Activated CD4-positive, alpha-beta T cell treated with anti-CD3 and anti-CD28 coated beads for 36 hours (primary cell): Measurements from ENCODE around the gene BYSL. TPM values are rescaled to one million over a fixed set of nuclear protein-coding genes. Genes with fewer than 3 reads are reported as not detected.

ENCODE experiments used
- ATAC-seq: fragments of 200-7000 bp; cut with Tn5 transposase; one replicate; pipeline ENCODE4 v1.10.0; 2021; ENCODE audit warnings: mild to moderate bottlenecking, moderate library complexity
- CTCF ChIA-PET: fragments of 350-600 bp; sonication (Branson Sonifier 250); formaldehyde crosslinking; loops from one replicate; lab custom pipeline; 2021; ENCODE audit warnings: antibody characterized with exemption; lab: Charles Lee
- POLR2A ChIA-PET: fragments of 350-600 bp; sonication (Branson Sonifier 250); formaldehyde crosslinking; loops from one replicate; lab custom pipeline; 2021; ENCODE audit warnings: antibody characterized with exemption, inconsistent platforms; lab: Charles Lee
- DNase-seq: peaks from one replicate; pipeline ENCODE4 v3.0.0-alpha.2; 2020
- H3K27ac Mint-ChIP-seq: one replicate; pipeline ENCODE4 v1.8.0; 2021; ENCODE audit warnings: mixed read lengths
- H3K27me3 Mint-ChIP-seq: one replicate; pipeline ENCODE4 v1.8.0; 2021; ENCODE audit warnings: mixed read lengths
- H3K36me3 Mint-ChIP-seq: one replicate; pipeline ENCODE4 v1.8.0; 2021; ENCODE audit warnings: low read depth, mixed read lengths
- H3K4me1 Mint-ChIP-seq: one replicate; pipeline ENCODE4 v1.8.0; 2021; ENCODE audit warnings: mixed read lengths
- H3K4me3 Mint-ChIP-seq: one replicate; pipeline ENCODE4 v1.8.0; 2021; ENCODE audit warnings: mild to moderate bottlenecking, moderate library complexity, mixed read lengths
- H3K9me3 Mint-ChIP-seq: one replicate; pipeline ENCODE4 v1.8.0; 2021; ENCODE audit warnings: low read depth, mixed read lengths
- intact Hi-C, 2 experiments: fragments of 100-400 bp; cut with DNase I in 1 of 2; cut with micrococcal nuclease in 1 of 2; formaldehyde crosslinking; loops; one replicate each; pipeline versions ENCODE4 v1.14.2 to v1.15.1; 2022 to 2024; cut with DNase I, micrococcal nuclease
- total RNA-seq, 2 experiments: library from RNA; stranded (reverse); gene quantifications; one replicate each; pipeline ENCODE4 v1.2.3, GENCODE V29; 2021

BYSL gene
- total RNA-seq, 2 experiments from 2014 or later: 51.6 to 56.0 TPM

- Mint-ChIP-seq H3K36me3 (peaks cover 24% of the 10 kb centered on the region), H3K4me3 (no peak overlapping the region), H3K9me3 (no peaks in the 10 kb centered on the region), H3K27ac (peak overlapping the region; percentile 82), H3K27me3 (no peaks in the 10 kb centered on the region), H3K4me1 (peaks cover 84% of the 10 kb centered on the region)
- ChIA-PET CTCF (interaction anchor here (2.1 kb wide), 1 partner anchor 13 kb away, joined by 5 read pairs; no protein-coding TSS in a partner anchor), POLR2A (no interaction called here)
- intact Hi-C loops: loop anchor here in 1 of 2 experiments (10.0 kb wide), 1 partner anchor 410 kb away; no protein-coding TSS in a partner anchor
- DNase-seq (no peak), ATAC-seq (no peak)
Measured at GRCh38 chr6:41974281-41974825, 53.1 kb downstream of the BYSL start.

DNA sequence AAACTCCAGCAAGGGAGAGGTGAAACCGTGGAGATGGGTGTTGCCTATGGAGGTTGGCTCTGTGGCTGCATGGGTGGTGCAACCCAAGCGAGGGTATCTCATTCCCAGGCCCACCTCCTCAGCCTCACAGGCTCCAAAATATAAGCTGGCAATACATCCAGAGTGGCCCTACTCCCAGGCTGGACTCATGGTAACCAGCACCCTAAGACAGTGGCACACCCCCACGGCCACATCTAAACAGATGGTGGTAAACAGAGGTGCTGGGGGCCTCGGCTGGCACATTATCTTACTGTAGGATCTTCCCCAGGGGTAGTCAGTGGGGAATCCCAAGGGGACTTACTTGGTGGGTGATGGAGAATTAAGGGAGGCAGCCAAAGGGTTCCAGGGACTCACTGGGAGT lies 54.0 kb downstream of the BYSL start:
- intact Hi-C loops: loop anchor here in 1 of 2 experiments (10.0 kb wide), 1 partner anchor 410 kb away; no protein-coding TSS in a partner anchor
- Mint-ChIP-seq H3K27ac (peak overlapping the region; percentile 99), H3K36me3 (peaks cover 24% of the 10 kb centered on the region), H3K27me3 (no peaks in the 10 kb centered on the region), H3K9me3 (no peaks in the 10 kb centered on the region), H3K4me1 (peaks cover 85% of the 10 kb centered on the region), H3K4me3 (peak overlapping the region; percentile 71)
- no peak for ATAC-seq
- no peak for DNase-seq
- ChIA-PET POLR2A (no interaction called here), CTCF (interaction anchor here (2.1 kb wide), 1 partner anchor 12 kb away, joined by 5 read pairs; no protein-coding TSS in a partner anchor)

- peak; percentile 66 for DNase-seq
- no peaks in the 10 kb centered on the region for H3K27me3 Mint-ChIP-seq
- H3K4me1 Mint-ChIP-seq: peaks cover 78% of the 10 kb centered on the region
- CTCF ChIA-PET: interaction anchor here (0.6 to 2.6 kb wide), 15 partner anchors 9 to 160 kb away, joined by 3 to 12 read pairs (median 4); partner anchors contain the start of genes BYSL and MED20
- ATAC-seq: peak; percentile 94
- intact Hi-C loops: loop anchor here (1.0 to 10.0 kb wide), 6 partner anchors 9 to 408 kb away; partner anchors contain the start of gene CCND3 (in 1 of the 2)
- peak overlapping the region; percentile 71 for H3K4me3 Mint-ChIP-seq
- peaks cover 3% of the 10 kb centered on the region for H3K9me3 Mint-ChIP-seq
- peak overlapping the region; percentile 99 for H3K27ac Mint-ChIP-seq
- POLR2A ChIA-PET: interaction anchor here (0.6 to 1.7 kb wide), 7 partner anchors 9 to 415 kb away, joined by 3 to 7 read pairs (median 3); no protein-coding TSS in a partner anchor
- peaks cover 22% of the 10 kb centered on the region for H3K36me3 Mint-ChIP-seq
Measured at GRCh38 chr6:41976794-41977484, 55.6 kb downstream of the BYSL start.

Other genes starting within 250 kb of the BYSL start
- gene TFEB, start 185.9 kb upstream of the BYSL start, total RNA-seq: 1 to 10 TPM; 8.5 to 9.2 TPM
- not detected for gene PGC, start 174.1 kb upstream of the BYSL start, total RNA-seq
- gene FRS3, start 141.6 kb upstream of the BYSL start, total RNA-seq: 1 to 10 TPM; 4.8 to 5.6 TPM
- not detected for gene PRICKLE4, start 140.7 kb upstream of the BYSL start, total RNA-seq
- 100 to 1,000 TPM; 282 to 345 TPM for gene TOMM6, start 133.8 kb upstream of the BYSL start, total RNA-seq
- gene USP49, start 26.1 kb upstream of the BYSL start, total RNA-seq: 1 to 10 TPM; 5.6 to 7.3 TPM
- gene MED20, start 360 bp upstream of the BYSL start, total RNA-seq: 10 to 100 TPM; 19.4 to 21.6 TPM
- 100 to 1,000 TPM; 625 to 806 TPM for gene CCND3, start 20.3 kb downstream of the BYSL start, total RNA-seq
- gene TAF8, start 129.0 kb downstream of the BYSL start, total RNA-seq: 10 to 100 TPM; 52.3 to 53.1 TPM
- under 1 TPM; 0.14 TPM for gene C6orf132, start 221.1 kb downstream of the BYSL start, total RNA-seq